ENCODE data around the gene RBM19. TPM values are rescaled to one million over a fixed set of nuclear protein-coding genes. Genes with fewer than 3 reads are reported as not detected.

RBM19 gene
- total RNA-seq, 1 experiment from 2014 or later = 13.1 TPM

DNA sequence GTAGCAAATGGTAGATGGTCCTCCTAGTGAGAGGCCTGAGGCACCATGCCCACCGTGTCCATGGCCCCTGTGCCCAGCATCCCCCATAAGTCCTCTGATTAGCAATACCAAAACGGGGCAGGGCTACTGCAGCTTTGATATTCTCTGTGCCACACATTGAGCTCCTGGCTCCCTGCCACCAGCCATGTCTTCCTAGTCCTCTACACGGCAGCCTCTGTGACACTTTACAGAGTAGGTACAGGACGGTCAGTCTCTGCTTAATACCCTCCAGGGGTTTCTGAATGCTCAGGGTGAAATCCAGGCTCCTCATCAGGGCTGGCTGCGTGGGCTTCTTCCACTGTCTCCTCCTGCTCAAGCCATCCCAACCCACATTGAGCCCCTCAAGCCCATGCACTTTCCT, 8.0 kb downstream of the RBM19 start:
- DNase-seq (ENCODE audit: low read depth) = no peak

DNA sequence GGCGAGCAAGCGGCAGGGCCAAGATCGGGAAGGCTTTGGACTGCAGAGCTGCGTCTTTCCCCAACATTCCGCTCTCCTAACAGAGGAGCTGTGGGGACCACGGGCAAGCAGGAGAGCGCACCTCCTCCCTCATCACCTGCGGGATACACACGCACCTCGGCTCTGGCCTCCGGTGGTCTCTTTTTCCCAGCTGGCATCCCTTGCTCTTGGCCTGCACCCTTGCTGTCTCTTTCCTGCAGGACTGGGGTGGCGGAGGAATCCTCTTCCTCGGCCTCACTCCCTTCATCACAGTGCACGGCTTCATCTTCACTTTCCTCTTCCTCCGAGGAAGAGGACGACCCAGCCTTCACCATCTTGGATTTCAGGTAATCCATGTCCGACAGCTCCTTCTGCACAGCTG, 8.5 kb downstream of the RBM19 start:
- no peak for DNase-seq (ENCODE audit: low read depth)

DNA sequence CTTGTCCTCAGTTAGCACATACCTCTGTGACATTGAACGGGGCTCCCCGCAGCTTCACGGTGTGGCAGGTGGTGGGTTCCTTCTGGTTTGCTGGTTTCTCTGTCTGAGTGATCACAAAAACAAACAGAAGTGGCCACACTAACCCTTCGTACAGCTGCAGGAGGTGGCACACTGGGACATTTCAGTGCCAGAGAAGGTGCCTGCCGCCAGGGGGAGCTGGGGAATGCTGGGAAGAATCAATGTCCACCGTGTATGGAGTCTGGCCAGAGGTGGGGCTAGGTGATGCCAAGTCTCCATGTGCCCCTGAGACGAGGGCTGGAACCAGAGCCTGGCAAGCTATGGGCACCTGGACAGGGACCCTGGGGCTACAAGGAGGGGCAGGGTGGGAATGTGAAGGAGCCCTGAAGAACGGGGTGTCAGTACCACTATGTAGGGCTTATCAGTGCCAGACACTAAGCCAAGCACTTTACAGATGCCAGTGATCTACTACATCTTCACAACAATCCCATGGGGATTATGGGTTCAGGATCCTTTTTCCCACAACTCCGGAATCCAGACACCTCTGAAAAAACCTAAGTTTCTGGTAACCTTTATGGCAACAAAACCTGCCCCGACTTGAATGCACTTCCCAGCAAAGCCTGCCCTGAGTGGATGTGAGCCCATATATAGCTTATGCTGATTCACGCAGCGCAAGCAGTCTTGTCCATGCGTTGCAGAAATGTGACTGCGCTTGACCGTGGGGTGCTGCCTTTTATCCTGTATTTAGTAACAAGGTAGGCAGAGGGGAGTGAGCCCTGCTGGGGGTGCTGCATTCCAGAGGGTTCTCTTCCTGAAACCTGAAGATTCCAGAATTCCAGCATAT, 10.8 kb downstream of the RBM19 start:
- DNase-seq (ENCODE audit: low read depth) = peak; percentile 12

DNA sequence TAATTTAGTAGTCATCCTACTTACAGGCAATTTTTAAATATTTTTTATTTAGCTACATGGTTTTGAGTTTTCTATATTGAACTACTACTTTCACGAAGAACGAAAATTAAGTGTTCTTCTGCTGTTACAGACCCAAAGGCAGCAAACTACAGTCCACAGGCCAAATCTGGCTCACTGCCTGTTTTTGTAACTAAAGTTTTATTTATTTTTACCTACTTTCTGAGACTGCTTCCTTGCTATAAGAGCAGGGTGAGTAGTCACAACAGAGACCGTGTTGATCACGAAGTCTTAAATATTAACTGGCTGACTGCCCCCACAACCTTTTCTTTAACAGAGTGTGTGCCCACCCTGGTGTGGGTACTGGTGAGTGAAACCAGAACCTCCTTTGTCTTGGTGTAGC, 11.6 kb downstream of the RBM19 start:
- no peak for DNase-seq (ENCODE audit: low read depth)

DNA sequence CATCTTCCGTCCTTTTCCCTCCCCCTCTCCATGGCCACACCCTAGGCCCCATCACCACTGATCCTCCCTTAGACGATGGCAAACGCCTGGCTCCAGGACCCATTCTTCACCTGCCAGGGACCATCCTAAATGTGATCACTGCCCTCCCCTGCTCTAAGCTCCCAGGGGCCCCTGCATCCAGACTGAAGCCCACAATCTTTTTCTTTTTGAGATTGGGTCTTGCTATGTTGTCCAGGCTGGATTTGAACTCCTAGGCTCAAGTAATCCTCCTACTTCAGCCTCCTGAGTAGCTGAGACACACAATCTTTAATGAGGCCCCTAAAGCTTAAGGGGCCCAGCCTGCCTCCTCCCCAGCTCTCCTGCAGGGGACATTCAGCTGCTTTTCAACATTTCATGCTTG, 15.3 kb downstream of the RBM19 start:
- no peak for DNase-seq (ENCODE audit: low read depth)

DNA sequence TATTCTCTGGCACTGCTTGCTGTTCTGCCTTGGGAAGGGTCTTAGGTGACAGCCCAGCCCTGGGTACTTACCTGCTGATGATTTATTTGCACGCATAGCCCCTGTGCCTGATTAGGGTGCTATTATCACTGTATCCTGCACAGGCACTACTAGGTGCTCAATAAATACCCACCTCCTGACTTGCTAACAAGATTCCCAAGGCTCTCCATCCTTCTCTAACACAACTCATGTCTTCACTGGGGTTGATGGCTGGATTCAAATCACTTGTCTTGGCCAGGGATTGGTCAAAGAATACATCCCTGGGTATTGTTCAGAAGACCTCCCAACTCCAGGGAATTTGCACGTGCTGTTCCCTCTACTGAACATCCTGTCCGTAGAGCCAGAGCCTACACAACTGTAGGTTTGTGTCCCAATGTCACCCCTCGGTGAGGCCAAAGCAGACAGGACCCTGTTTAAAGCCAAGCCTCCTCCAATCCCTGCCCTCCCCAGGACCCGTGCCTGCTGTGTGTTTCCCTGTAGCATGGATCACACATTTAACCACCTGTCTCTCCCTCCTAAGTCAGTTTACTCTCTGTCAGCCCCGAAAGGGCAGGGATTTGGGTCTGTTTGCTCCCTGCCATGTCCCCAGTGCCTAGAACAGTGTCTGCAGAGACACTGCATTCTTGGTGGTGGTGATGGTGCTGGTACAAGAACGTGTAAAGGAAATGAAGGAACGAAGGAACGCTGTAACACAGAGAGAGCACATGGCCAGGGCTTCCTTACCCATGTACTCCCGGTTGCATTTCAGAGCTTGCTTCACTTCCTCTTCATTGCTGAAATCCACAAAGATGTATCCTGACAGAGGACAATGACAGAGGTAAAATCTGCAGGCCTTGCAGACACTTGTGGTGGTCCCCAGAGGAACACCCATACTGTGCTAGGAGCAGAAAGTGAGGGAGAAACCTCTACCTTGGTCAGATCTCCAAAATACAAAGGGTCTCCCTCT, 16.5 kb downstream of the RBM19 start:
- no peak for DNase-seq (ENCODE audit: low read depth)

DNA sequence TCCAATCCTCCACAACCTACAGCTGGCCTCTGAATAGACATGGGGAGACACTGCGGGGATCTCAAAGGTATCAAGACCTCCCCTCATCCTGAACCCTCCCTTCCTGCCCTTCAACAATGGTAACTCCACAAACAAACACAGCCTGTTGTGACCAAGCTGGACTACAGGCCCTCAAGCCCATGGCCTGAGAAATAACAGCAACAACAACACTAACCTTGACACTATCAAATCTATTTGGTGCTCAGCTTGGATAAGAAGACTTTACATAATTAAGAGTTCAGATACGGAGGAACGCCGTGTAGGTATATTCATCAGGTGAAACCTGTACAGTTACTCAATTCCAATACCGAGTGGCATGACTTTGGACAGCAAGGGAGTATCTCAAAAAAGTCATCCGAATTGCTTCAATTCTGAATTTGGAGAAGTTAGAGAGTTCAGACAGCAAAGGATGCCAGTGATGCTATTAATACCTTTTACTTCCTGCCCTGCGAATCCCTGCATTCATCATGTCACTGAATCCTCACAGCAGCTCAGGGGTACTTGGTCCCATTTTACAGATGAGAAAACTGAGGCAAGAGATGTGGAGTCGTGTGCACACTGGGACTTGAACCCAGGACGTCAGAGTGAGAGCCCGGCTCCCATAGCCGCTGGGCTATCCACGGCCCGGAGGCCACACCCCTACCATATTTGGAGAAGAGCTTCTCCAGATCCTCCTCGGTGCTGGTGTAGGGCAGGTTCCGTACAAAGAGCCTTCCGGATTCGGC, 17.8 kb downstream of the RBM19 start:
- DNase-seq (ENCODE audit: low read depth) = no peak

DNA sequence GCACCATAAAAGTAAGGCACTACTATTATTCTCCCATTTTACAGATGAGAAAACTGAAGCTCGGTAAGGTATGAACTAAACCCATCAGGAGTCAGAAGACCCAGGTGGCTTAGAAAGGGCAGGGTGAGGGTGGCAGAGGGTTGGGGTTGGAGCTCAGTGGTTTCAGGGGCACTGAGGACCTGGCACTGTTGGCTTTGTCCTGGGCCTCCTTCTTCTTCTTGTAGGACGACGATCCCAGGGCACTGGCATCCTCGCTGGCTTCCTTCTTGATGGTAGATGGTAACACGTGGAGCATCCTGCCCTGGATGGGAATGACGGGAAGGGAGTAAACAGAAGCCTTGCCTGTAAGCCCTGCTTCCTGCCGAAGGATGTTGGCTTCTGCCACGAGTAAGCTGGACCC, 19.9 kb downstream of the RBM19 start:
- no peak for DNase-seq (ENCODE audit: low read depth)

DNA sequence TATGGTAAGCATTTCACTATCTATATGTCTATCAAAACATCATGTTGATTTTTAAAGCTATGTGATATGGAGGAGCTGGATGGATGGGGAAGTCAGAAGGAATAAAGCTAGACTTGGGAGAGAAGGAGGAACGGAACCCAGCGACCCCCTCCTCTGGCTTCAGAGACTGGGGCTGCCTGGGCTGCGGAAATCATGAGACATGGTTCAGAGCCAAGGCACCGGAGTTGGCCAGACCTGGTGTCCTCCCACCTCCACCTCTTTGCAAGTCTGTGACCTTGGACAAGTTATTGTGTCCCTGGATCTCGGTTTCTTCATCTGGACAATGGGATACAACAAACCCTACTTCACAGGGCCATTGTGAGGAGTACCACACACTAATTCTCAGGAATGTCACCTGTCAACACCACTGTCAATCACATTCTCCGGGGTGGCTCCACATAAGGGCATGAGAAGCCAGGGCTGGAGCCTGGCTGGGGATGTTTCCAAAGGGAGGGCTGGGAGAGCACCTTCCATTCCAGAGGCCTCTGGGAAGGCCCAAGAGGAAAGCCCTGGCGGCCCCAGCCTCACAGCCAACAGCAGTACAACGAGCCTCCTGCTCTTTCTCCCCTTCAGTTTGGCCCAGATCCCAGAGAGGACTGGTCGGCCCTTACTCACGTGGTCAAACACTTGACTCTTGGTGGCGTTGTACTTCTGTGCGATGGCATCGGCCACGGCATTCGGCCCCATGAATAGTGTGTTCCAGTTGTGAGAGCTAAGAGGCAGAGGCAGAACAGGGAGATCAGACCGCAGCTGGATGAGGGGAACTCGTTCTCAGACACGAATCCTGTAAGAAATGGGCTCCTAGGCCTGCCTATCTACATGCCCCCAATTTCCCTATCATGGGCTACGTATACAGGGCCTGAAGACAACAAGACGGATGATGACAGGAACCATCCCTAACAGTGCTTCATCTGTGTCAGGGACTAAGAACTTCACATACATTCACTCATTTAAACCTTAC, 20.7 kb downstream of the RBM19 start:
- no peak for DNase-seq (ENCODE audit: low read depth)

DNA sequence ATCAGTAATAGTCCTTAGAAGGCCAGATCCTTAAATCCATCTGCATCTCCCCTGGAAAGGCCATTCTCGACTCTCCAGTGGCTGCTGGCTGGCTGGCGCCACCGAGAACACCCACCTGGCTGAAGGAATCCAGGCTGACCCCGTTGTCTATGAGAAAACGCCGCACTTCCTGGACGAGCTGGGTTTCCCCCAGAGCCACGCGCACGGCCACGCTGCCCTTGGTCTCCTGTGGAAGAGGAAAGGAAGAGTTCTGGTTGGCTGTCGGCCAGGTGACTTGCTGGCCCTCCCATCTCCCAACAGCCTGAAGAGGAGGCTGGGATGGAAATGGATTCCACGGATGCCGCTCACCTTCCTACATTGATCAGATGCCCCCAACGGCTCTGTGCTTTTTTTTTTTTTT, 23.9 kb downstream of the RBM19 start:
- DNase-seq (ENCODE audit: low read depth) = no peak

DNA sequence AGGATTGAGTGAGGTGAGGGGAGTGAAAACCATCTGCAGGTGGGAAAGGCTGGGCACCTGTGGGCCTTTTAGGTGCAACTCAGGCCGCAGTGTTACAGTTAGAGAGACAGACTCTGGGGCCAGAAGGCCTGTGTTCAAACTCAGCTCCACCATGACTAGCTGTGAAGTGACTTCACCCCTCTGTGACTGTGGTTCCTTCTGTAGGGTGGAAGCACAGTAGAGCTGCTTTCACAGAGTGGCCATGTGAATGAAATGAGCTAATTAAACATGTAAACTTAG, 25.0 kb downstream of the RBM19 start:
- DNase-seq (ENCODE audit: low read depth) = no peak

DNA sequence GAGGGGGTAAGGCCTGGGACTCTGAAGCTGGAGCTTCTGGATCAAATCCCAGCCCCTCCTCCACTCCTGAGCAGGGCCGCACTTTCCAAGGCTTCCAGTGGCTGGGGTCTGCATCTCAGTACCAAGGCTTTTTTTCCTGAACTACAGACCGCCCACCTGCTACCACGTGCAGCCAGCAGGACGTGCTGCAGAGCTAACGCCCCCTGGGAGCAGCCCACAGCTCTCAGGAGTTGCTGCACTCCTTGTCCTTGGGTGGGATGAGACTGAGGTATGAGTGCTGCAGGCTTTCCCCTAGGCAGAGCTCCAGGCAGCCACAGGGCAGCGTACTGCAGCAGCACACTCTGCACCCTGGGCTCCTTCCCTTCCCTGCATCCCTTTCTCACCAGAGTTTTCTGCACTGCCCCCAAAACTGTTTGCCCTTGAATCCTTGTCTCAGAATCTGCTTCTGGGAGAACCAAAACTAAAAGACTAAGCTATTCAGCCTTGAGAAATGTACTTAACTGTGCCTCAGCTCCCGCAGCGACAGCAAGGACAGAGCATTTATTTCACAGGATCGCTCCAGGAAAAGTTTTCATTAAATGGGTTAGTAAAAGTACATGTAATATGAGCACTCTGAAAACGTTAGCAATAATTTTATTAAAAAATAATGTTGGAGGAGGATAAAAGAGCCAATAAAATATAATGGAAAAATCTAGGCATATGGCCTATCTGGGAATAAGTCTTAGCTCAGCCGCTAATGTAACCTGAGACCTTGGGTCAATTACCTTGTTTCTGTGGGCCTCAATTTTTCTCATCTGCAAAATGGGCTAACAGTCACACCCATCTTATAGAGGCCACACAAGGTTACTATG, 25.5 kb downstream of the RBM19 start:
- no peak for DNase-seq (ENCODE audit: low read depth)

DNA sequence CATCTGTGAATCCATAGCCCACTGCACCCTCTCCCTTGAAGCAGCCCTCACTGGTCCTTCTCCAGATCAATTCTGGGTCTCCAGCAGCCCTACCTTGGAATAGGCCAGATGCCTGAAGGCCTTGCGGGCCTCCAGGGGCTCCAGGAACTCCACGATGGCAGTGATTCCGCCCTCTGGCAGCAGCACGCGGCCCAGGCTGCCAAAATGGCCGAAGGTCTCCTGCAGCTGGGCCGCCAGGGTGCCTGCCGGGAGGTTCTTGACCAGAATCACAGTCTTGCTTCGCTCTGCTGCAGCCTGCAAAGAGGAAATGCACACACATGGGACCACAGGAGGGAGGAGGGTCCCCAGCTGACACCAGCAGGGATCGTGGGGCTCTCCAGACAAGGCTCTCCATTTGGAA, 26.3 kb downstream of the RBM19 start:
- DNase-seq (ENCODE audit: low read depth) = no peak

DNA sequence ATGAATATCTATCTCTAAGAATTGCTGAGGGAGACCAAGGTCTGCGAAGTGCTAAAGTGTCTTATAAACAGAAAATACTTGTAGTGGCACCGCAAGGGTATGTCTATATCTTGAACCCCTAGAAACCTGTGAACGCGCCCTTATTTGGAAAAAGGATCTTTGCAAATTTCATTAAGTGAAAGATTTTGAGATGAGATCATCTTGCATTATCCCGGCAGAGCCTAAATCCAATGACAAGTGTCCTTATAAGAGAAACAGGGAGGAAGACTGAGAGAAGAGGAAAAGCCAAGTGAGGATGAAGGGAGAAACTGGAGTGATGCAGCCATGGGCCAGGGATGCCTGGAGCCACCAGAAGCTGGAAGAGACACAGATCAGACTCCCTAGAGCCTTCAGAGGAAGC, 27.7 kb downstream of the RBM19 start:
- no peak for DNase-seq (ENCODE audit: low read depth)

DNA sequence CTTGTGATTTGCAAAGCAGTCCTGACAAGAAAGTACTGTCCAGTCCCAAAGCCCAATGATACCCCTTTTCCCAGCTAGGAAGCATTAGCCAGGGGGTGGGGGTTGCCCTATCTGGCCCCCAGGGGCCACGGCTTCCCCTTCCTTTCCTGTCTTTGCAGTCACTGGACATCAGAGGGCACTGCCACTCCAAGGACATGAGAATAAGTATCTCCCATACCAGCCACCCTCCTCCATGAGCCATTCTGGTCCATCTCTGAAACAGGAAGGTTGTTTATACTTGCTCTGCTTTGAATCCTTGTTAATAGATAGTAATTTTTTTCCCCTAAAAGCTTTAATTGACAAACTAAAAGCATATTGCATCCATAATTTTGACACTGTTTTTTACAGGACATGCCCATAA, 29.7 kb downstream of the RBM19 start:
- DNase-seq (ENCODE audit: low read depth) = no peak

DNA sequence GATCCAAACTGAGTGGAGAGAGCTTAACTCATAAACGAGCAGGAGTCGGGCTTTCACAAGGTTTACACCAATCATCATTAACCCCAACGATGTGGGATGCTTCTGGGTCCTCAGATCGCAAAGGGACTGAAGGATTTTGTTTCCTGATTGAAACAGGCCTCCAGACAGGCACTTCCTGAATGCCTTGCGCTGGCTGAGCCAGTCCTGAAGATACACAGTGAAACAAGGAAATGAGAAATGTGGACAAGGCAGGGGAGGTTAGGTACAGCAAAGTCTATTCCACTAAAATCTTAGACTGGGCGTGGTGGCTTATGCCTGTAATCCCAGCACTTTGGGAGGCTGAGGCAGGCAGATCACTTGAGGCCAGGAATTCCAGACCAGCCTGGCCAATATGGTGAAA, 30.7 kb downstream of the RBM19 start:
- DNase-seq (ENCODE audit: low read depth) = no peak

DNA sequence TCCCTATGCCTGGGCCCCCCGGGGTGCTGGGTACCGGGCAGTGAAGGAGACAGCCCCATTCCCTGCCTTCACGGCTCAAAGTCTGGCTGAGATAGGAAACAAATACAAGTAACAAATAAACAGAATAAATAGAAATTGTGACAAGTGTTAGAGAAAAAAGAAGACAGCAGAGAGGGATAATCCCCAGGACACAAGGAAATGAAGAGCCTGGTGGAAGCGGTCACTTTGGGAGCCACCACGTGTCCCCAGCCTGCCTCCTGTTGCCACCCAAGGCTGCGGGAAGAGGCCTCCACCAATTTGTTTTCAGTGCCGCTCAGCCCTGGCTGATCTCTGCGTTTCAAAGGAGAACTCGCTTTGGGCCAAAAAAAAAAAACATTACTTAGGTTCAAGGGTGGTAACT, 31.2 kb downstream of the RBM19 start:
- DNase-seq (ENCODE audit: low read depth) = no peak

DNA sequence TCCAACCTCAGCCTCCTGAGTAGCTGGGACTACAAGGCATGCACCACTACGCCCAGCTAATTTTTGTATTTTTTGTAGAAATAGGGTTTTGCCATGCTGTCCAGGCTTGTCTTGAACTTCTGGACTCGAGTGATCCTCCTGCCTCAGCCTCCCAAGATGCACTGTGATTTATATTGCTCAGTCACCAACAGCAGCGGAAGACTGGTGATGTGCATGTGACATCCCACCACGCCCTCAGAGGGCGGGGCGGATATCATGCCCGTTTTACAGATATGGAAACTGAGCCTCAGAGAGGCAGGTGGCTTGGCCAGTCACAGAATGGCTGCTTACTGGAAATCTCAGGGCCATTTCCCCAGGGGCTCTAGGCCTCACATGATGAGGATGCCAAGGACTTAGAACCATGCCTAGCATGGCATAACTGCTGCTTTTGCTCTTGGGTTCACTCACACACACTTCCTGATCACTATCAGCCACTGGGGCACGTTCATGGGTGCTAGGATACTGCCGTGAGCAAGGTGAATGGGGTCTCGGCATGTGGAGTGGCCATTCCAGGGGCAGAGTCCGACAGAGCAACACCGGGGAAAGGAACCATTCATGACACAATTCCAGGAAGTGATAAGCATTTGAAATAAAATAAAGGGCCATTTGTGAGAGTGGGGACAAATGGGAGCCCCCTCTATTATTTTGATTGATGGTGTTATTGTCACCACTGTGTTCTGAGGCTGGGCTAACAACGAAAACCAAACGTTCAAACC, 31.9 kb downstream of the RBM19 start:
- no peak for DNase-seq (ENCODE audit: low read depth)

DNA sequence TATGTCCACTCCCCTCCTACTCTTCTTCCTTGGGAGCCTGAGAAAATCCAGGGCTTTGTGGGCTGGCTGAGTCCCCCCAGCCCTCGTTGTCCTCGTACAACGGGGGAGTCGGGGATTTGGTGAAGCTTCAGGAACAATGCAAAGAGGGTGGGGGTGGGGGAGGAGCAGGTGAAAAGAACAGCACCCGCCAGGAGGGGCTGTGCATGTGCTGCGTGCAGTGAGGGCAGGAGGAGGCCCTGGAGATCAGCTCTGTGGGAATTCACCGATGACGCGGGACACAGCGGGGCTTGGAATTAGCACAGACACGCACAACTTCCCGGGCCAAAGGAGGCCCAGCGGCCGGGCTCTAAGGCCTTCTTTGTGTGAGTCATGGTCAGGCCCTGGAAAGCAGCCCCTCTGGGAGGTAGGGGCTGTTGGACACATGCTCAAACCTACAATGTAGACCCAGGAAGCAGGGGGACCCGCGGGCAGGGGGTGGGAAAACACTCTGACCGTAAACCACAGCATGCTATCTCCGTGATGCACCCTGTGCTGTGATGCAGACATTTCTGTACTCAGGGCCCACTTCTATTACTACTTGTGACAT, 32.8 kb downstream of the RBM19 start:
- no peak for DNase-seq (ENCODE audit: low read depth)
